Peyer's patch (tissue), 4 donors: ENCODE data around the gene ZNF737.

Experiments used
- POLR2A ChIP-seq, 2 donors: fragments of 450-650 bp; IDR thresholded peaks; one replicate each; pipeline ENCODE4 v1.5.1; 2017; ENCODE audit warnings: antibody characterized with exemption in 2 of 2, mild to moderate bottlenecking in 2 of 2, moderate library complexity in 2 of 2
- TF ChIP-seq, protein P1 (sequence below), 6 experiments: fragments of 450-650 bp in 4 of 6; fragments of 200-600 bp in 2 of 6; sonication (generic) in 1 of 6; IDR thresholded peaks; one replicate each; pipeline ENCODE4 v1.5.1; 2017 to 2019; ENCODE audit warnings: antibody characterized with exemption in 6 of 6, mild to moderate bottlenecking in 3 of 6, moderate library complexity in 1 of 6

DNA sequence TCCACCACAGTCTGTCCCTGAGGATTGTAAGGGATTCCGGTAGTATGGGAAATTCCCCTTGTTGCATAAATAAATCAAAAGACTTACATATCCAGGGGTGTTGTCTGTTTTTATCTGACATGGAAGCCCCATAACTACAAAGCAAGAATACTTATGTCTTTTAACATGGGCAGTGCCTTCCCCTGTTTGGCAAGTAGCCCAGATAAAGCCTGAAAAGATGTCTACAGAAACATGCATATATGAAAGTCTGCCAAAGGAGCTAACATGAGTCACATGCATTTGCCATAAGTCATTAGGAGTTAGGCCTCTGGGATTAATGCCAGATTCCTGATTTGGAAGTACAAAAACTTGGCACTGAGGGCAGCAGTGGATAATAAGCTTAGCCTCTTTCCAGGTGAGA is 62.1 kb downstream of the ZNF737 start:
- TF ChIP-seq, protein P1, sequence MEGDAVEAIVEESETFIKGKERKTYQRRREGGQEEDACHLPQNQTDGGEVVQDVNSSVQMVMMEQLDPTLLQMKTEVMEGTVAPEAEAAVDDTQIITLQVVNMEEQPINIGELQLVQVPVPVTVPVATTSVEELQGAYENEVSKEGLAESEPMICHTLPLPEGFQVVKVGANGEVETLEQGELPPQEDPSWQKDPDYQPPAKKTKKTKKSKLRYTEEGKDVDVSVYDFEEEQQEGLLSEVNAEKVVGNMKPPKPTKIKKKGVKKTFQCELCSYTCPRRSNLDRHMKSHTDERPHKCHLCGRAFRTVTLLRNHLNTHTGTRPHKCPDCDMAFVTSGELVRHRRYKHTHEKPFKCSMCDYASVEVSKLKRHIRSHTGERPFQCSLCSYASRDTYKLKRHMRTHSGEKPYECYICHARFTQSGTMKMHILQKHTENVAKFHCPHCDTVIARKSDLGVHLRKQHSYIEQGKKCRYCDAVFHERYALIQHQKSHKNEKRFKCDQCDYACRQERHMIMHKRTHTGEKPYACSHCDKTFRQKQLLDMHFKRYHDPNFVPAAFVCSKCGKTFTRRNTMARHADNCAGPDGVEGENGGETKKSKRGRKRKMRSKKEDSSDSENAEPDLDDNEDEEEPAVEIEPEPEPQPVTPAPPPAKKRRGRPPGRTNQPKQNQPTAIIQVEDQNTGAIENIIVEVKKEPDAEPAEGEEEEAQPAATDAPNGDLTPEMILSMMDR (IDR thresholded peaks at IDR 0.05) = no peak
- TF ChIP-seq POLR2A (IDR thresholded peaks at IDR 0.05) = no peak
